DND-41 (cell line): ENCODE measurements around the gene MACROD2.

Source experiments
- CTCF ChIP-seq: IDR thresholded peaks from 2 replicates; pipeline ENCODE4 v1.5.1; 2012; ENCODE audit warnings: borderline replicate concordance, low read length, moderate library complexity, mild to moderate bottlenecking; ENCODE audit not compliant: poor library complexity, severe bottlenecking; ENCODE audit errors: extremely low read depth
- EZH2 ChIP-seq: IDR thresholded peaks from 3 replicates; pipeline ENCODE4 v1.6.1; 2012; ENCODE audit warnings: borderline replicate concordance, low read depth, mild to moderate bottlenecking, moderate library complexity, low read length, inconsistent platforms; ENCODE audit not compliant: severe bottlenecking

DNA sequence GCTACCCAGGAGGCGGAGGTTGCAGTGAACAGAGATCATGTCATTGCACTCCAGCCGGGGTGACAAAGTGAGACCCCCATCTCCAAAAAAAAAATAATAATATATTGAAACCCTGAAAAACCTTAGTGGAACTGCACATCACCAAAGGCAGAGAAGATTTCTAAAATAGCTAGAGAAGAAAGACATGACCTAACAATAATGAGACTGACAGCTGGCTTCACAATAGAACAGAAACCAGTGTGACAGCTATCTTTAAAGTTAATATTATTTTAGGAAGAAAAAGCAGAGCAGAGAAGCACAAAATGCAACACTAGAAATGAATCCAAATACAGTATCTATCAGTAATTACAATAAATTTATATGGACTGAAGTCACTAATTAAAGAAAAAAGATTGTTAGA, 409.2 kb downstream of the MACROD2 start:
- TF ChIP-seq CTCF, result no peak
- TF ChIP-seq EZH2, result no peak
